ENCODE measurements around the gene ITGBL1.

The ITGBL1 gene

DNA sequence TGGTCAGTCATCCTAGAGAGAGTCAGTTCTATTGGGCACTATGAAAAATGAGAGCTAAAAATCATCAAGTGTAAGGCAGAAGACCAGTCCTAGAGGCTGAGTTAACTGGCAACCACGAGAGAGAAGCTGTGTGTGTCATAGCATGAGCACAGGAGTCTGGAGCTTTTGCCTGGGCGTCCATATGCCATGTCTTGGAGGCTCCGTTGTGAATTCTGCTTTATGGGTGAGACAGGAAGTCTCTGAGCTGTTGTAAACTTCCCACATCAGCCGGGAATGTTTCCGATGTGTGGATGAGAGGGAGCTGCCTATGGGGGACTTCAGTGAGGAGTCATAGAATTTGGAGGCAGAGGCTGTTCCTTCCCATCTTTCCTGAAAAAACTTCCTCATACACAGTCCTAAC lies 120.0 kb downstream of the ITGBL1 start:
- TF ChIP-seq, protein P1, sequence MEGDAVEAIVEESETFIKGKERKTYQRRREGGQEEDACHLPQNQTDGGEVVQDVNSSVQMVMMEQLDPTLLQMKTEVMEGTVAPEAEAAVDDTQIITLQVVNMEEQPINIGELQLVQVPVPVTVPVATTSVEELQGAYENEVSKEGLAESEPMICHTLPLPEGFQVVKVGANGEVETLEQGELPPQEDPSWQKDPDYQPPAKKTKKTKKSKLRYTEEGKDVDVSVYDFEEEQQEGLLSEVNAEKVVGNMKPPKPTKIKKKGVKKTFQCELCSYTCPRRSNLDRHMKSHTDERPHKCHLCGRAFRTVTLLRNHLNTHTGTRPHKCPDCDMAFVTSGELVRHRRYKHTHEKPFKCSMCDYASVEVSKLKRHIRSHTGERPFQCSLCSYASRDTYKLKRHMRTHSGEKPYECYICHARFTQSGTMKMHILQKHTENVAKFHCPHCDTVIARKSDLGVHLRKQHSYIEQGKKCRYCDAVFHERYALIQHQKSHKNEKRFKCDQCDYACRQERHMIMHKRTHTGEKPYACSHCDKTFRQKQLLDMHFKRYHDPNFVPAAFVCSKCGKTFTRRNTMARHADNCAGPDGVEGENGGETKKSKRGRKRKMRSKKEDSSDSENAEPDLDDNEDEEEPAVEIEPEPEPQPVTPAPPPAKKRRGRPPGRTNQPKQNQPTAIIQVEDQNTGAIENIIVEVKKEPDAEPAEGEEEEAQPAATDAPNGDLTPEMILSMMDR (IDR thresholded peaks at IDR 0.05), result no peak
- DNase-seq (ENCODE audit: low spot score), result no peak
- Histone ChIP-seq H3K27ac (no peak overlapping the region), H3K4me3 (no peak overlapping the region)

DNA sequence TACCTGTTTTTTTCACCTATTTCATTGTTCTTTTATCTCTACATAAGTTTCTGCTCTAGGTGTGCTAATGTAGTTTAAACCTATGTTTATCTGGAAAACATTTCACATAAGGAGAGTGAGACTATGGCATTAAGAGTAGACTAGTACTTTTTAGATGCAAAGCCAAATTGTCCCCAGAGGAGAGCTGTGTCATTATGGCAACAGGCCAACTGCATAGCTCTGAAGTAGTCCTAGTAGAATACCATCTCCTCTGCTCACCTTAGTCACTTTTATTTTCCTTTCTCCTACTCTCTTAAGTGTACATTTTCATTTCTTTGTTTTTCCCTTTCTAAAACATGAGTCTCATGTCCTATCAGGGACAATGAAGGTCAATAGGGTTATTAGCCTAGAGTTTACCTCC lies 123.1 kb downstream of the ITGBL1 start:
- TF ChIP-seq, protein P1 (IDR thresholded peaks at IDR 0.05), result no peak
- no peak overlapping the region for H3K4me3 ChIP-seq
- DNase-seq (ENCODE audit: low spot score), result no peak
- H3K27ac ChIP-seq, result no peak overlapping the region

DNA sequence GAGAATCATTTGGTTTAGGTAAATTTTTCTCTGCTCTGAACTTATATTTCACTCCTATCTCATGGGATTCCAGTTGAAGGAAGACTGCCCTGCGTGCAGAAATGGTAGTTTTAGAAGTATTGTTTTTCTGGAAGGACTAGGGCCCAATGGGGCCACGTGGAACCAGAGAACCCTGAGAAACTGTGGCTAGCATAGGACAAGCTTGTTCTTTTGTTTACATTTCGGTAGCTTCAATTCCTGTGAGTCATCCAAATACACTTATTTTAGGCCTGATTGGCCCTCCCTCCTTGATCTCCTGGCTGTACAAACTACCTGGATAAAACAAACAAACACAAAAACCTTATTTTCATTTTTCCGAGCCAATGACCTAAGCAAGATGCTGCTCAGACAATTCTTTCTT lies 124.0 kb downstream of the ITGBL1 start:
- H3K4me3 ChIP-seq, result no peak overlapping the region
- TF ChIP-seq, protein P1 (IDR thresholded peaks at IDR 0.05), result no peak
- no peak for DNase-seq (ENCODE audit: low spot score)
- no peak overlapping the region for H3K27ac ChIP-seq

DNA sequence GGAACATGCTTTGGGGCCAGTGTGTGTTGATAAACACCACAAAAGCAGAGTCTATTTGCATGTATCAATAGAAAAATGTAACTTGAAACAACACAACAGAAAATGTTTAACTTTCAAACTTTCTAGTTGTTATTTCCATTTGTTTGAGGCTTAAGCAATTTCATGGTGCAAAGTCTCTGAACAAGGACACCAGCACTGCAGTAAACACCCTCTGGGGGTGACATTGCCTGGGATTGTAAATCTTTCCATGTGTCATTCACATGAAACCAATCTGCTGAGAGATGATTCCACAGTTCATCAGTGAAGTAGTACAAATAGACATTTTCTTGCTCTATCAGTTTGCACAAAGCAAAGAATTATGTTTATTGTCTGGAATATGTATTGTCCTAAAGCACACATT lies 124.5 kb downstream of the ITGBL1 start:
- TF ChIP-seq, protein P1 (IDR thresholded peaks at IDR 0.05), result no peak
- no peak overlapping the region for H3K4me3 ChIP-seq
- no peak overlapping the region for H3K27ac ChIP-seq
- DNase-seq (ENCODE audit: low spot score), result no peak

DNA sequence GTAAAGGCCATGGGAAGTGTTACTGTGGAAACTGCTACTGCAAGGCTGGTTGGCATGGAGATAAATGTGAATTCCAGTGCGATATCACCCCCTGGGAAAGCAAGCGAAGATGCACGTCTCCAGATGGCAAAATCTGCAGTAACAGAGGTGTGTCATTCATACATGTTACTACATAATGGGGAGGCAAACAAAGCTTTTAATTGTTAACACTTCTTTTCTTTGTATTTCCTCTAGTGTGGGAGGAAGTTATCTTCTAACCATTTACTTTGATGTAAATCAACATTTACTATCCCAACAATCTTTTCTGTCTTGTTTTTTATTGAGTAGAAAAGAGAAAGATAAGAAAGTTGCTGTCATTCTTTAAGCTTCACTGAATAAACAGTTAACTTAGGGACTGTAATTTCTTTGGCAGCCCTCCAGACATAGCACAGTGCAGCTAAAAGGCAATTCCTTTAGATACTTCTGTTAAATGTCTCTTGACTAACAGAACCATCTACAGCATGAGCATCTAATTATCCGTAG lies 126.9 kb downstream of the ITGBL1 start:
- TF ChIP-seq, protein P1 (IDR thresholded peaks at IDR 0.05), result no peak
- Histone ChIP-seq H3K27ac (no peak overlapping the region), H3K4me3 (no peak overlapping the region)
- DNase-seq (ENCODE audit: low spot score), result no peak

DNA sequence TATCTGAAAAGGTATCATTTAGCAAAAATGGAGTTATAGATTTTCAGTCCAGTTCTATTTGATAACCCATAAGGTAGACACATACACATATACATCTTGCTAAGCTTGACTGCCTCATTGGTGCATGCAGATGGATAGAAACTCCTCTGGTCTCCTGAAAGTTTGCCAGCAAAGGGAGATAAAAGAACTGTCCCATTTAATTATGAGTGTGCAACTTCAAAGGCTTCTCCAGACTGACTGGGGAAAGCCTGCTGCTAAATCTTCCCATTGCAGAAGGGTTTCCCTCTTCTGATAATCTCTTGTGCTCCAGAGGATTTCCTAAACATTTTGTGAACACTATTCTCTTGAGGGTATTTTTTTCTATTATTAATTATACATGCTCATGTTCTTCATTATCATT lies 131.9 kb downstream of the ITGBL1 start:
- no peak for DNase-seq (ENCODE audit: low spot score)
- TF ChIP-seq, protein P1 (IDR thresholded peaks at IDR 0.05), result no peak
- H3K27ac ChIP-seq, result no peak overlapping the region
- H3K4me3 ChIP-seq, result no peak overlapping the region

DNA sequence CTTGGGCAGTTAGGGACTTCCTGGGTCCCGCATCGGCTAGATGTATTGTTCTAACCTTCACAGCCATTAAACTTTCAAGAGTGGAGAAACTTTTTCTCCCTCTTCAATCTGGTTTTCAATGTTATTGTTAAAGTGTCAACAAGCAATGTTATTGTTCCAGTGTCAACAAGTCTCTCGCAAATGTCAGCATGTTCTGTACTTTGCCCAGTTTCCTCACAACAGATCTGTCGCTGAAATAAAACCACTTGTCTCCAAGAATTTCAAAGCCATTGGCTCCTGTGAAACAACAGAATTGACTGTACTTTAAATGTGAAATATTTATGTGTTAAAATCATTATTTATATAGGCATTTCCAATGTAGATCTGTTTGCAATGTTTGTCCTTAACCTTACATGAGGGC lies 138.0 kb downstream of the ITGBL1 start:
- no peak for DNase-seq (ENCODE audit: low spot score)
- no peak overlapping the region for H3K27ac ChIP-seq
- H3K4me3 ChIP-seq, result no peak overlapping the region
- TF ChIP-seq, protein P1 (IDR thresholded peaks at IDR 0.05), result no peak
